ENCODE data around the gene TGFB1.
"Not testable (repeated sequence)": the region's sequence is repeated elsewhere in the genome, so short reads cannot be mapped to it uniquely, and the experiment has no call there.

The TGFB1 gene

GRCh38 chr19:41384351-41384750, 30.6 kb upstream of the TGFB1 start:
- in situ Hi-C loops (cut with MboI; ENCODE audit: low pct_unique_long_range_greater_than_20kb, low sequenced_read_pairs, unreplicated experiment), result no loop called here
- no peak for DNase-seq (ENCODE audit: low spot score)

GRCh38 chr19:41381536-41381935, 27.8 kb upstream of the TGFB1 start:
- in situ Hi-C loops (cut with MboI; ENCODE audit: low pct_unique_long_range_greater_than_20kb, low sequenced_read_pairs, unreplicated experiment); DNase-seq (ENCODE audit: low spot score): not testable (repeated sequence)

More at GRCh38 chr19:41384351-41384750, 30.6 kb upstream of the TGFB1 start:
- no peak for TF ChIP-seq CTCF (IDR thresholded peaks at IDR 0.05; ENCODE audit: extremely low read depth, insufficient read depth, missing control alignments)

GRCh38 chr19:41377977-41378709, 24.4 kb upstream of the TGFB1 start:
- in situ Hi-C loops (cut with MboI; ENCODE audit: low pct_unique_long_range_greater_than_20kb, low sequenced_read_pairs, unreplicated experiment), result no loop called here
- TF ChIP-seq CTCF (IDR thresholded peaks at IDR 0.05; ENCODE audit: extremely low read depth, insufficient read depth, missing control alignments), result peak; percentile 45
- peak; percentile 71 for DNase-seq (ENCODE audit: low spot score)

- DNase-seq (ENCODE audit: low spot score), result no peak
- no peak for TF ChIP-seq CTCF (IDR thresholded peaks at IDR 0.05; ENCODE audit: extremely low read depth, insufficient read depth, missing control alignments)
- in situ Hi-C loops (cut with MboI; ENCODE audit: low pct_unique_long_range_greater_than_20kb, low sequenced_read_pairs, unreplicated experiment), result no loop called here
Observed at GRCh38 chr19:41376998-41377365, 23.3 kb upstream of the TGFB1 start.

GRCh38 chr19:41376241-41376997, 22.7 kb upstream of the TGFB1 start, which contains the start of gene TMEM91:
TMEM91 (plus strand) TSS chr19:41376533; CDS start chr19:41378310, 1,777 bp downstream.
- TF ChIP-seq CTCF (IDR thresholded peaks at IDR 0.05; ENCODE audit: extremely low read depth, insufficient read depth, missing control alignments), result no peak
- in situ Hi-C loops (cut with MboI; ENCODE audit: low pct_unique_long_range_greater_than_20kb, low sequenced_read_pairs, unreplicated experiment), result no loop called here
- no peak for DNase-seq (ENCODE audit: low spot score)

- in situ Hi-C loops (cut with MboI; ENCODE audit: low pct_unique_long_range_greater_than_20kb, low sequenced_read_pairs, unreplicated experiment), result no loop called here
- no peak for TF ChIP-seq CTCF (IDR thresholded peaks at IDR 0.05; ENCODE audit: extremely low read depth, insufficient read depth, missing control alignments)
- DNase-seq (ENCODE audit: low spot score), result no peak
Observed at GRCh38 chr19:41373993-41374392, 20.3 kb upstream of the TGFB1 start.

GRCh38 chr19:41372501-41372900, 18.8 kb upstream of the TGFB1 start:
- in situ Hi-C loops (cut with MboI; ENCODE audit: low pct_unique_long_range_greater_than_20kb, low sequenced_read_pairs, unreplicated experiment), result no loop called here
- no peak for DNase-seq (ENCODE audit: low spot score)
- TF ChIP-seq CTCF (IDR thresholded peaks at IDR 0.05; ENCODE audit: extremely low read depth, insufficient read depth, missing control alignments), result no peak
